ENCODE results near the gene ABHD16A. TPM values are rescaled to one million over a fixed set of nuclear protein-coding genes. Genes with fewer than 3 reads are reported as not detected.
A peak's percentile ranks its signal among the peaks of the same experiment; 100 is the strongest.

ABHD16A gene
- total and polyA plus RNA-seq, 2 of the 13 experiments (the other 11 are each of a cell fraction or from before 2014, with no cell fraction given) = 43.5 to 45.4 TPM

GRCh38 chr6:31737315-31737990 is 34.3 kb upstream of the ABHD16A start (continued):
- TF ChIP-seq KIAA2018 (CRISPR knock-in tag; IDR thresholded peaks at IDR 0.05; ENCODE audit: borderline replicate concordance) (no peak), ZNF512B (CRISPR knock-in tag; IDR thresholded peaks at IDR 0.05; ENCODE audit: borderline replicate concordance) (peak; percentile 95; the same call in 1 of the 2 replicates), ZFP37 (CRISPR knock-in tag; IDR thresholded peaks at IDR 0.05; ENCODE audit: borderline replicate concordance) (peak; percentile 66), ASH2L (IDR thresholded peaks at IDR 0.05; ENCODE audit: insufficient read length, low read depth, low read length) (peak; percentile 94), ZNF432 (CRISPR knock-in tag; IDR thresholded peaks at IDR 0.05; ENCODE audit: borderline replicate concordance) (no peak), ZMYM2 (CRISPR knock-in tag; IDR thresholded peaks at IDR 0.05) (no peak), FOXO1 (CRISPR knock-in tag; IDR thresholded peaks at IDR 0.05) (peak; percentile 60; the same call in 1 of the 2 replicates), ZFX (CRISPR knock-in tag; IDR thresholded peaks at IDR 0.05; ENCODE audit: low read depth) (no peak; the same call in 1 of the 2 replicates), E2F2 (CRISPR knock-in tag; IDR thresholded peaks at IDR 0.05; ENCODE audit: borderline replicate concordance) (no peak), MXD4 (CRISPR knock-in tag; IDR thresholded peaks at IDR 0.05) (peak; percentile 19; the same call in 1 of the 2 replicates), ZNF251 (CRISPR knock-in tag; IDR thresholded peaks at IDR 0.05) (no peak), TFDP2 (CRISPR knock-in tag; IDR thresholded peaks at IDR 0.05) (no peak; the same call in none of the 2 replicates)
